GM23248 (cell line): Measurements from ENCODE around the gene RAB2B. TPM values are rescaled to one million over a fixed set of nuclear protein-coding genes. Genes with fewer than 3 reads are reported as not detected.

Experiments
- DNase-seq: peaks from one replicate; pipeline ENCODE4 v3.0.0-alpha.2; 2015
- H2AFZ ChIP-seq: fragments of 200-600 bp; sonication (generic); 2 replicates; pipeline ENCODE4 v1.6.1; 2016; ENCODE audit warnings: antibody characterized with exemption
- H3F3A ChIP-seq: fragments of 200-600 bp; sonication (generic); 2 replicates; pipeline ENCODE4 v1.6.1; 2016; ENCODE audit warnings: mild to moderate bottlenecking, antibody characterized with exemption, mixed run types; ENCODE audit not compliant: insufficient read depth
- H3K27ac ChIP-seq: fragments of 200-600 bp; sonication (generic); 2 replicates; pipeline ENCODE4 v1.5.1; 2016; ENCODE audit warnings: mild to moderate bottlenecking
- H3K27me3 ChIP-seq: fragments of 200-600 bp; sonication (generic); replicated peaks from 2 replicates; pipeline ENCODE4 v1.6.1; 2016; ENCODE audit warnings: mild to moderate bottlenecking; ENCODE audit not compliant: insufficient read depth
- H3K36me3 ChIP-seq: fragments of 200-600 bp; sonication (generic); 2 replicates; pipeline ENCODE4 v1.6.1; 2016; ENCODE audit warnings: low read depth, mild to moderate bottlenecking
- H3K4me1 ChIP-seq: fragments of 200-600 bp; sonication (generic); 2 replicates; pipeline ENCODE4 v1.6.1; 2016; ENCODE audit warnings: mild to moderate bottlenecking; ENCODE audit not compliant: insufficient read depth
- H3K4me2 ChIP-seq: fragments of 200-600 bp; sonication (generic); one replicate; pipeline ENCODE4 v1.6.1; 2016; ENCODE audit warnings: mild to moderate bottlenecking; ENCODE audit not compliant: unreplicated experiment
- H3K4me3 ChIP-seq: fragments of 200-600 bp; sonication (generic); 2 replicates; pipeline ENCODE4 v1.5.1; 2016; ENCODE audit warnings: mild to moderate bottlenecking
- H3K79me2 ChIP-seq: fragments of 200-600 bp; sonication (generic); 2 replicates; pipeline ENCODE4 v1.6.1; 2016; ENCODE audit warnings: mild to moderate bottlenecking; ENCODE audit not compliant: insufficient read depth
- H3K9ac ChIP-seq: fragments of 200-600 bp; sonication (generic); 2 replicates; pipeline ENCODE4 v1.6.1; 2016; ENCODE audit warnings: mild to moderate bottlenecking
- H3K9me2 ChIP-seq: fragments of 200-600 bp; sonication (generic); 2 replicates; pipeline ENCODE4 v1.6.1; 2016; ENCODE audit warnings: mixed run types, mild to moderate bottlenecking, moderate library complexity; ENCODE audit not compliant: insufficient read depth
- H3K9me3 ChIP-seq: fragments of 200-600 bp; sonication (generic); one replicate; pipeline ENCODE4 v1.6.1; 2017; ENCODE audit warnings: low read depth
- H4K20me1 ChIP-seq: fragments of 200-600 bp; sonication (generic); 2 replicates; pipeline ENCODE4 v1.6.0; 2016; ENCODE audit not compliant: insufficient read depth
- EZH2 ChIP-seq: fragments of 200-600 bp; sonication (generic); IDR thresholded peaks from 2 replicates; pipeline ENCODE4 v1.6.1; 2018; ENCODE audit warnings: antibody characterized with exemption, mild to moderate bottlenecking; ENCODE audit not compliant: insufficient read depth, poor library complexity, severe bottlenecking
- EZH2phosphoT487 ChIP-seq: fragments of 200-600 bp; sonication (generic); IDR thresholded peaks from 2 replicates; pipeline ENCODE4 v1.6.1; 2018; ENCODE audit warnings: antibody characterized with exemption, moderate library complexity, mild to moderate bottlenecking, low read depth; ENCODE audit not compliant: insufficient read depth
- WGBS, 2 experiments: methylation state at CpG; one replicate each; pipeline ENCODE4 v1.1.6; 2015 to 2017; ENCODE audit warnings: low lambda C conversion rate in 2 of 2, low coverage in 1 of 2; ENCODE audit errors: missing lambda C conversion rate in 2 of 2; 5-methylcytosine and 5-hydroxymethylcytosine counted together
- in situ Hi-C: fragments of 300-500 bp; cut with MboI; formaldehyde crosslinking; loops from 2 replicates; pipeline ENCODE4 v1.15.0; 2020
- polyA plus RNA-seq: library from polyadenylated mRNA; unstranded; fragments of >200 nt; fragmentation: Nextera tagmentation; extraction: Ambion mirVana; gene quantifications from 2 replicates; pipeline ENCODE4 v1.2.1, GENCODE V29; 2016
- total RNA-seq: library from RNA; depleted of rRNA; stranded (reverse); fragments of >200 nt; shearing (Covaris generic); gene quantifications from 2 replicates; pipeline ENCODE4 v1.2.3, GENCODE V29; 2014

RAB2B gene
- total and polyA plus RNA-seq, 2 experiments from 2014 or later, result 14.7 to 31.6 TPM

GRCh38 chr14:21506557-21506956, 29.8 kb upstream of the RAB2B start:
- H3K4me1 ChIP-seq, result peaks cover 5% of the 10 kb centered on the region
- H4K20me1 ChIP-seq, result no peaks in the 10 kb centered on the region
- no peak overlapping the region for H2AFZ ChIP-seq
- no peak overlapping the region for H3K4me2 ChIP-seq
- H3K27ac ChIP-seq, result no peak overlapping the region
- H3K36me3 ChIP-seq, result peaks cover 11% of the 10 kb centered on the region; the same call in 1 of the 2 replicates
- peaks cover 82% of the 10 kb centered on the region for H3K79me2 ChIP-seq
- H3K9me2 ChIP-seq, result no peaks in the 10 kb centered on the region
- WGBS, 2 experiments, result 53 to 59% methylated on average over 2 of the region's 2 CpGs
- 0 out of 2 replicates have a peak, but pooled peaks cover 6% of the 10 kb centered on the region for H3F3A ChIP-seq
- no peak for TF ChIP-seq EZH2
- TF ChIP-seq EZH2phosphoT487, result no peak
- H3K9me3 ChIP-seq, result no peaks in the 10 kb centered on the region
- no peak overlapping the region for H3K4me3 ChIP-seq
- in situ Hi-C loops, result no loop called here
- no peak for DNase-seq
- no peaks in the 10 kb centered on the region for H3K27me3 ChIP-seq
- no peak overlapping the region for H3K9ac ChIP-seq

GRCh38 chr14:21505012-21505553, 28.3 kb upstream of the RAB2B start:
- no peak overlapping the region for H3K9ac ChIP-seq
- peaks cover 73% of the 10 kb centered on the region for H3K79me2 ChIP-seq
- TF ChIP-seq EZH2phosphoT487, result no peak
- no peak for TF ChIP-seq EZH2

DNA sequence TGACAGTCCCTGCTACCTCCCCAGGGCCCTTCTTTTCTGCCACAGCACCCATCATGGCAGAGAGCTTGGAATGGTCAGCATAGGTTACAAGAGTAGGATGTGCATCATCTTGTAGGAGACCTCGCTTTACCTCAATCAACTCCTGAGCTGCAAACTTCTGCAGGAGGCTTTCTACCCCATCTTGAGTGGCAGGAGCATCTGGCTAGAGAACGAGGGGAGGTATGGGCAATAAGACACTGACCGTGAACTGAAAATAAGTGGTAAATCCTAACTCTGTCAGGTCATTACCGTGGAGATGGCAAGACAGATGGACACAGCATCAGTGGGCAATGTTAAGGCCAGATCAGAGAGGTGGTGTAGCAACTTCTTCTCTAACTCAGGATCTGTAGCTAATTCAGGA, 26.6 kb upstream of the RAB2B start:
- Histone ChIP-seq H3K27ac (no peak overlapping the region), H3F3A (peaks cover 18% of the 10 kb centered on the region), H3K9ac (no peak overlapping the region), H3K79me2 (peaks cover 56% of the 10 kb centered on the region), H3K9me2 (no peaks in the 10 kb centered on the region), H3K27me3 (no peaks in the 10 kb centered on the region), H3K36me3 (peaks cover 26% of the 10 kb centered on the region), H3K4me3 (no peak overlapping the region), H4K20me1 (no peaks in the 10 kb centered on the region), H3K4me1 (peaks cover 8% of the 10 kb centered on the region), H3K4me2 (no peak overlapping the region), H3K9me3 (no peaks in the 10 kb centered on the region), H2AFZ (no peak overlapping the region)
- in situ Hi-C loops, result no loop called here
- no peak for TF ChIP-seq EZH2phosphoT487
- TF ChIP-seq EZH2, result no peak
- DNase-seq, result no peak
- WGBS, 2 experiments, result 88 to 96% methylated on average over 3 to 4 of the region's 4 CpGs

More at GRCh38 chr14:21505012-21505553, 28.3 kb upstream of the RAB2B start:
- Histone ChIP-seq H3K9me2 (no peaks in the 10 kb centered on the region), H3K4me3 (no peak overlapping the region), H4K20me1 (no peaks in the 10 kb centered on the region), H3K27me3 (no peaks in the 10 kb centered on the region), H3K36me3 (peaks cover 11% of the 10 kb centered on the region; the same call in 1 of the 2 replicates), H3K4me1 (peaks cover 5% of the 10 kb centered on the region), H3K27ac (no peak overlapping the region), H3K9me3 (no peaks in the 10 kb centered on the region), H3F3A (0 out of 2 replicates have a peak, but pooled peaks cover 4% of the 10 kb centered on the region), H3K4me2 (no peak overlapping the region), H2AFZ (no peak overlapping the region)
- no peak for DNase-seq
- in situ Hi-C loops, result no loop called here

DNA sequence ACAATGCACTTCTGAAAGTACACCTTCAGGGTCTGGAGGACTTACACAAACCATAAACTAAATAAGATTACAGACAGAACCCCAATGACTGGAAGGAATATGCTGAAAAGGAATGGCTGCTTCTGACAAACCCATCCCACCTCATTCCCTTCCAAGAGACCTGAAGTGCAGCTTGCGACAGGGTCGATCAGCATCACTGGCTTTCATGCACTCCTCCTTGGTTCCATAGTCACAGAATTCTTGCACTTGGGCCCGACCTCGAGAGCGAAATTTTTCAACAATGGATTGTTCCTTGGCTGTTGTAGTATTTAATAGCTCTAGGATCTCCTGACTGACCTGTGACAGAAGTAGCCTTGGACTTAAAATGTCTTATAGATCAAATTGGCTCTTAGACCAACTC, 24.8 kb upstream of the RAB2B start:
- DNase-seq, result no peak
- Histone ChIP-seq H3K36me3 (peaks cover 38% of the 10 kb centered on the region), H3F3A (peaks cover 24% of the 10 kb centered on the region), H3K4me1 (peaks cover 8% of the 10 kb centered on the region), H2AFZ (no peak overlapping the region), H3K4me2 (no peak overlapping the region), H3K79me2 (peaks cover 38% of the 10 kb centered on the region), H3K27me3 (no peaks in the 10 kb centered on the region), H3K27ac (no peak overlapping the region), H4K20me1 (no peaks in the 10 kb centered on the region), H3K9me2 (no peaks in the 10 kb centered on the region), H3K9me3 (no peaks in the 10 kb centered on the region), H3K4me3 (no peak overlapping the region), H3K9ac (no peak overlapping the region)
- TF ChIP-seq EZH2phosphoT487 (no peak), EZH2 (no peak)
- WGBS, 2 experiments, result 97 to 100% methylated on average over 5 of the region's 5 CpGs
- in situ Hi-C loops, result no loop called here
